CD4-positive, alpha-beta T cell treated with Interleukin-15 for 4 hours (primary cell): ENCODE results near the gene PPP2R1B.

Experiments
- DNase-seq: peaks from one replicate; pipeline ENCODE4 v3.0.0-alpha.2; 2020; ENCODE audit warnings: low spot score

Gene PPP2R1B

DNA sequence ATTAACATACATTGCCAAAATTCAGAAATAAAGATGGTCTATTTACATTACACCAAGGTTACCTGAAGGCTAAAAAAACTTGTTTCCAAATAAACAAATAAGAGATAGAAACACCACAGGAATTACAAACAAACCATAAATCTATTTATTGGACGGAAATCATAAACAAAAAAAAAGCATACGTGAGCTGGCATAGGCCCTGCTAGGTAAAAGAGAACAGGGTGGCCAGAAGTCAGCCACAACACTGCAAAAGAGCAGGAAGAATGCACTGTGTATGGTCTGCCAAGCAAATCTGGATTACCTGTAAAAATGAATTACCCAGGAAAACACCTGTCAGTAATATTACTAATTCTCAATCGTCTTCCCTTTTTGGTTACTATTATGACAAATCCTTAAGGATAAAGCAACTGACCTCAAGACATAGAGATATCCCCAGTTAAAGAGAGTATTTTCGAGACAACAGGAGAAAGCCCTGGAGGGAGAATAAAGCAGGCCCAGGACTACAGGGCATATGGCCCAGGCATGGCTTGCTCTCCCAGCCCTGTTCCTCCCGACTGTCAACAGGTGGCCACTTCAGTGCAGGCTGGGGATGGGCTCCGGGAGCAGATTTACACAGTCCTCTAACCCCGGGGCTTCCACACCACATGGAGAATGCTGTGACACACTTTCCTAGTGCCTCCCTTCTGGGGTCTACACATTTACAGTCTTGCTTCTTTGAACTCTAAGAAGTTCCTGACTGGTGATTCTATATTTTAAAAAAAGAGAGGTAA is 18.0 kb downstream of the PPP2R1B start:
- DNase-seq: no peak

DNA sequence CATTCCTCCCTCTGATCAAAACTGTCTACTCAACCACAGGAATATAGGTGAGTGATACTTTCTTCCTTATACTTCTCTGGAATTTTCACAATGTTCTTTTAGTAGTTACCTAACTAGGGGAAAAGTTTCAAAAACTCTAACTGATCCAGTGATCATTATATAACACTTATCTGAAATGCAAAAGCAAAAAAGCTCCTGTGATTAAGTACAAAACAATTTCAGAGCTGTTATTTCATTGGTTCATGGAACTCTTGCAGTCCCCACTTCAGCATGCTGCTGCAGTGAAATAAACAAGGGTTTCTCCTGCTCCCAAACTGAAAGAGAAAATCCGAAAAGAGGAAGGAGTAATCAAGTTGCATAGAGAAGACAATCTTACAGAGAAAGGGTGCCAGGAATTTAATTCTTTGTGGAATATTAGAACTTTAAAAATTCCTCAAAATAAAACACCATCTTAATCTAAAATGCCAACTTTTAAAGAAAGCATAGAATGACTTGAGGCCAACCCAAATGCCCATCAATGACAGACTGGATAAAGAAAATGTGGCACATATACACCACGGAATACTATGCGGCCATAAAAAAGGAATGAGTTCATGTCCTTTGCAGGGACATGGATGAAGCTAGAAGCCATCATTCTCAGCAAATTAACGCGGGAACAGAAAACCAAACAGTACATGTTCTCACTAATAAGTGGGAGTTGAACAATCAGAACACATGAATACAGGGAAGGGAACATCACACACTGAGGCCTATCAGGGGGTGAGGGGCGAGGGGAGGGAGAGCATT is 20.3 kb downstream of the PPP2R1B start:
- no peak for DNase-seq

DNA sequence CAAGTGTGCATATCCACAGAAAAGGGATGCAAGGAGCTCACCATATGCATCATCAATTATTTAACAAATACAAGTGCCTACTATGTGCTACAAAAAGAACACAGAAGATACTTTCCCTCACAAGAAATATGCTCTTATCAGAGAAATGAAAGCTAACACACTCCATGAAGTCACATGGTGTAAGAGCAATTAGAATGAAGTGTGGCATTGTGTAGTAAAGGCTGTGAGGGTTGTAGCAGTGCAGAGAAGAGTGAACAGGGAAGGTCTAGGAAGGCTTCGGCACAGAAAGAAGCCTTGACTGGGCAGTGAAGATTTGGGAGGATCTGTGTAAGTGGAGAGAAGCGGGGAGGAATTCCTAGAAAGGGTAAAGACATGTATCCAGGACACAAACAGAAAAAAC is 22.5 kb downstream of the PPP2R1B start:
- DNase-seq: no peak

DNA sequence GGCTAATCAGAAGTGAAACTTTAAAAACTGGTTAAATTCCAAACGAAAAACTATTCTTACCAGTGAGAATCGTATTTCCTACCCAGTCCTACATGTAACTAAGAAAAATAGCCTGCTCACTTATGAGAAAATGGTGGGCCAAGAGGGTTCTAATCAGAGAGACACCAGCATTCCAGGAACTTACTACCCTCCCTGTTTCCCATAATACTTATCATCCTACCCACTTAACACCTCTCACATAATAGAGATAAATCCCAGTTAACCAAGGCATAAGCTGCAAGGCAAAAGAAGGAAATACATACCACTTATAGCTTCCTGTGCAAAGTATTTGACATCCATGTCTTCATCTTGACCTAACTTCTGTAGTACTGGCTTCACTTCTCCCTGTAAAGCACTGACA is 24.4 kb downstream of the PPP2R1B start:
- DNase-seq: no peak

DNA sequence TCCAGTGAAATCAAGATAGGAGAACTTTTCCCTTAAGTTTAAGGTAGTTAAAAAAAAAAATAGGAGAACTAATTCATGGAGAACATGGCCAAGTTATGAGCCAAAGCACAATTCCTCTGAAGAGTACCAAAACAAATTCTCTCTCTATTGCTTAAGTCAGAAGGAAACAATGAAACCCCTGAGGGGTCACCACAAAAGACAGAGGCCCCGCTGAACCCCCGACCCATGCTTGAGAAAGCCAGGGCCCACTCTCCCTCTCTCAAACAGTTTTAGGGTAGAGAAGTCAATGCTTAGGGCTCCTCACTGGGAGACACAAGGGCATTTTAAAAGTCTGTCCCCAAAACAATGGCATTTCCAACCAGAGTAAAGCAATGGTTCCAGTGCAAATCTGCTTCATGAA is 26.9 kb downstream of the PPP2R1B start:
- no peak for DNase-seq

DNA sequence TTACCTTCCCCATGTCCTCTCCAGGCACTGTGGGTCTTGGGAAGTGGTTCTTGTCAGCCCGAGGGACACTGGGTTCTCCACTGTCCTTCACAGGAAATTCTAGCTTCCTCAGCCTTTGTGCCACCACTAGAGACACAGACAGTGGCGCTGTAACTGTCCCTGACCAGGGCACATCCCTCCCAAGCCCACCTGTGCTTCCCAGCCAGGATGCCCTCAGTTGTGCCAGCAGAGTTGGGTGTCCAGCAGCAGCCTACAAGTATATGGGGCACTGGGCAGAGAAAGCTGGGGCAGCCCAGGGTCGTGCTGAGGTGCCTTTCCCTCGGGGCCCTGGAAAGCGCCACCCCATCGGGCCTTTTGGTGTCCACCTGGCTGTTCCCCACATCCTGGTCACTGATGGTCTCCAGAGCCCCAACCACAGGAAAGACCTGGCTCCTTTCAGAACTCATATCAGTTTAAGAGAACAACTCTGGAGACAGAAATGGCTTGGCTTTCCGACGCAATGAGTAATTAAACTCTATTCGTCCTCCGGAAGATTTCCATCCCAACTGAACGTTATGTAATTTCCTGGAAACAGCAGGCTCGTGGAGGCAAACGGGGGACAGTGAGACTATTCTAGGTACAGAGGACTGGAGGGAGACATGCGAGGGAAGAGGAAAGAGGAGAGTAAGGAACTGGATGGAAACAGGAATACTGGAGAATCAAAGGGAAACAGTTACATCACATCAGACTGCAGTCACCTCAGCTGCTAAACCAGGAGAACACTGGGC is 28.6 kb downstream of the PPP2R1B start:
- DNase-seq: no peak

DNA sequence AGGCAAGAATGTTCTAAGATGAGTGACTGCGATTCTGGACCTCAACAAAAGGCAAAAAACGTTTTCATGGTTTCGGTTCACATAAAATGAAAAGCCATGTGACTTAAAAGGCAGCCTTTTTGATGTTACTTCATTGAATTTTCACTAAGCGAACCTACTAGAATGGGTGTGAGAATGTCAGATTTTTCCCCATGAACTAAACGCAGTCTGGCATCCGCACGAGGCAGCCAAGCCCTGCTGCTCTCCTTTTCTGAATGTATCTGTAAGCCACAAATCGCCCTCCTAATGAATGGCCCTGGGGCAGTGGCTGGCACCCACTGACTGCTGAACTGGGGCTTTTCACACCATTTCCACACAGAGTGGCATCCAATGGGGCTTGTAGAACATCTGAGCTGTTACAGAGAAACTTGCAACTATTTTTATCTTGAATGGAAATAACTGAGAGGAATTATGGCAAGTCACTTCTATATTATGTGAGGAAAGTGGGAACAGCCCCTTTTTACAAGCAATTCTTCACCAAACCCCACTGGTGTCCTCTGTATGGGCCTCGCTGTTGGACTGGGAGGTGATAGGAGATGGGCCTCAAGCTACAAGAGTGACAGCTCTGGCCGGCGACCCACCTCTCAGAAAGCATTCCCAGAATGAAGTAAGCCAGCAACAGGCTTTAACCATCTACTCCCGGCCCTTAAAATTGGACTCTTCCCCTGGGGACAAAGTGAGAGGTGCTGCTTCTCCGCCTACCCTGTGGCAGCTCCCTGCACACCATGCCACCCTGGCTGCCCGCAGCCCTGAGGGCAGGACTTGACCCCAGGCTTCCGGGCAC is 29.4 kb downstream of the PPP2R1B start:
- no peak for DNase-seq

DNA sequence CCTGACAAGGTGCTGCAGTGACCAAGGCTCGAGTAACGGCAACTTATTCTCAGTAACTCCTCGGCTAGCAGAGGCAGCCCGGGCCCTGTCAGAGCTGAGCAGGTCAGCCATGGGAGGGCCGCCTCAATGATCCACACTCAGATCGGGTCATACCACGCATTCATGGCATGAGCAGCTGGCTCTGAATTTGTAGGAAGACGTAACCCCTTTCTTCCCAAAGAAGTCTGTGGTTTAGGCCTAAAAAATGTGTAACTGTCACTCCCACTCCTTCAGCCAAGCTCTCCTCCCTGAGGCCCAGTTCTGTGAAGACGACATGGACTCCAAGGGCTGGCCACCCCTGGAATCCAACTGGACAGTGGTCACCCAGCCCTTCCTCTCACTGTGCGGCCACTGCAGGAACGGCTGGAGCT is 30.0 kb downstream of the PPP2R1B start:
- DNase-seq: no peak

DNA sequence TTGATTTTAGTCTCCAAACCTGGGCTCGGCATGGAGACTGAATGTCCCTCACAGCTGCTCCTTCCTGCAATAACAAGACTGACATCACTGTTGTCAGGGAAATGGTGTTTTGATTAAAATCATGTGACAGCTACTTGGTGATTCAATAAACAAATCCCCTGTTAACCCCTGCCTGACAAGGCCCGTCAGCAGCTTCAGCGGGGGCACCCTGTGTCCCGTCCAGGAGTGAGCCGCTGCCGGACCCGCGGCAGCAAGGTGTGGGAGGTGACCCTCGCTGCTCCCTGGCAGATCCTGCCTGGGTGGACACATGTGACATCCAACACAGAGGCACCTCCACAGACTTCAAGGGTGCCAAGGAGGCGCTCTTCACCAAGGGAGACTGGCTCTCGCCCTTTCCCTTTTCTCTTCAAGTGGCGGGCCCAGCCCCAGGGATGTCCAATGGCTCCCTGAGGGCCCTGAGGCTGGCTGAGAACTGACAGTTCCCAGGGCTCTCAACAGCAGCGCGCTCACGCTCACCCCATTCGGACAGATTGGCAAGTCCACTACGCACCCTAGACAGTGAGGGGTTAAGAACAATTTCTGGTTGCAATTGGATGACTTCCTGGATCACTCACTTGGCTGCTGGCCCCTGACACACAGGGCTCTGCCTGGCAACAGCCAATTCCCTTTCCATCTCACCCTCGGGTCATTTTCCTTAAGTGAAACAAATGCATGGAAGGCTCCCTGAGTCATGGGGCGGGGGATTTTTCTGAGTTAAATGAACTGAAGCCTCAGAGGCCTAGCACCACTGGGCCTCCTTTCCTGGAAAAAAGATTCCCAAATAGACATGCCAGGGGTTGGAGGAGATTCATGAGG is 30.7 kb downstream of the PPP2R1B start:
- DNase-seq: no peak

DNA sequence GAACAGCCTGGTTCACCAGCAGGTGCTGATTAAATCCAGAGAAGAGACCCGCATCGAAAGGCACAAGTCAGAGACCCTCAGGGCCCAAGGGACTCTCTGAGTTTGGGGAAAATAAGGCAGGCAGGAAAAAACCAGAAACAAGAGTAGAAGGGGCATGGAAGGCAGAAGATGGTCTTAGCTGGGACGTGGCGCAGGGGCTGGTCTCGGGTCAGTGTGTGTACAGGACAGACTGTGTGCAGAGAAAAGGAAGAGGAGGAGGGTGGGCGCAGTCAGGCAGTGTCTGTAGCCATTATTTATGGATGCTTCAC is 31.3 kb downstream of the PPP2R1B start:
- no peak for DNase-seq

DNA sequence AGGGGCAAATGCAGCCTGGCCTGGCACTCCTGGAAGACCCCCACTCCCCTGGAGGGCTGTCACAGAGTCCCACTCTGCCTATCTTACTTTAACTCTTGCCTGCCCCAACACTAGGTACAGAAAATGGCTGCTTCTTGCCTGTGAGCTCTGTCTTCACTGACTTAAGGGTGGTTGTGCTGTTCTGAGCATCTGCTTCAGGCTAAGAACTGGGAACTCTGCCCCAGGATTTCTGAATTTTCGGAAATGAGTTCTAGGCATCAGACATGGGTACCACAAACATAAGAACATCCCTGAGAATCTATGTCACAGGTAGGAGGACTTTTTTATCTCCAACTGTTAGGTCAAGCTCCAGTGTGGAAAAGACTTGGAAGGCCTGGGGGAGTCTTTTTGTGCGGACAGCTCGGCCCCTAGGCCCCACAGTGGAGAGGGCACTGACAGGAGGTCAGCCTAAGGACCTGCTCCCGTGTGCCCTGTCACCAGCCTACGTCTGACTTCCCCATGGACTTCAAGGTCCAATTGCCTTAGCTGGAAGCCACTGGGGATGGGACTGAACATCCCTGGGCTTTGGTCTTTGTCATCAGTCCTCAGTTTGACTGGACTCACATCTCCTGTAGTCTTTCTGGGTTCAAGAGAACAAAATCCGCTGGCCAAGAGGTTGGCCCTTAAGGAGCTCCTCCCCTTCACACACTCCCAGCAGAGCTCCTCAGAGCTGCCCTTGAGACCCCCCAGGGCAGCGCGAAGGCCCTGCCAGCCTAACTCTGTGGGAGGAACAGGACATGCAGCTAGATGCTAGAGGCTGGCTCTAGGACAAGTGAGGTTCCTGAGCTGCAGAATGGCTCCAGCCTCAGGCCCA is 31.9 kb downstream of the PPP2R1B start:
- no peak for DNase-seq

DNA sequence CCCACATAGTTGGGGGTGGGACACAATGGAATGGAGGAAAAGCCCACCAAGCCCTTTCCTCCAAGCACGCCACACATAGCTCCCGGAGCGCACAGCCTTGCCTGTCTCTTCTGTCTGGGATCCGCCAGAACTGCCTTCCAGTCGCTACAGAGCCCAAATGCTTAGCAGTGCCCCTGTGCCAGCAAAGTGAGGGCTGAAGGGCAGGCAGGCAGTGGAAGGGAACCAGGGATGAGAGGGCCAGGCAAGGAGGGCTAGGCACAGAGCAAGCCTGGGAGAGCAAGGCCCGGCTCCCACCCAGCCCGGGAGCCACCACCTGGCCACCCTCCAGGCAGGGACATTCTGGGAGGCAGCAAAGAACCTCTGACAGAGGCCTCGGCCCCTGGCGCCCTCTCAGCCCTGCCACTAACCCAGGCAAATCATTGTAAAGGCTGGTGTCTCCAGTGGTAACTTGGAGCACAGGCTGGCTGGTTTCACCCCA is 32.5 kb downstream of the PPP2R1B start:
- no peak for DNase-seq

DNA sequence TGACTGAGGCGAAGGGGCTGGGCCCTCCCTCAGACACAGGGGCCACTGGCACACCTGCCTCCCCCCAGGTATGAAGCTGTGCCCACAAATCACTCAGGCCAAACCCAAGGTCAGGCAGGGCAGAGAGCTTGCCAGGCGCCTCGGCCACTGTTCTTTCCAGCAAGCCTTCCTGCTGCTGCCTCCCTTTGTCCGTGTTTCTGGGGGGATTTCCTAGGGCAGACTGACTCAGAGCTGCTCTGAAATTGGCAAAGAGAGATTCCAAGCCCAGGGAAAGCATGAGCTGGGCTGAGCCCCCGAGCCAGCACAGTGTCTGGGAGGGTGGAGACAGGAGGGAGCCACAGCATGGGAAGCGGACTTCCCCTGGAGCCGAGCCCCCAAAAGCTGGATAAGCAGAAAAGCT is 33.2 kb downstream of the PPP2R1B start:
- DNase-seq: no peak

DNA sequence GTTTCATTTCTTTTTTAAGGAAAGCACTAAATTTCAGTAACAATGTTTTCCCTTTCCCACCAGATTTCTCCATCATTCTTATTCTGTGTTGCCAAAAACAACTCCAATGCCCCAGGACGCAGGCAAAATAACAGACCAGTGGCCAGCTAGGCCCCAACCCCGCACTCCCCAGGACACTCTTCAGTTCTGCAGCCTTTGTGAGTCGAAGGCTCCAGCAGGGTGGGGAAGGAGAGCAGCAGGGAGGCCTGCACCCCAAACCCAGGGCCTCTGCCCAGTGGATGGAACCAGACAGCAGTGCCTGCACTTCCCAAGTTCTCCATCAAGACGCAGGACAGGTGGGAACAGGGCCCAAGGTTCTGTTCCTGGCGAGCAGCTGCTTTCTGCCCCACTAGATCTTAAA is 34.4 kb downstream of the PPP2R1B start:
- no peak for DNase-seq

DNA sequence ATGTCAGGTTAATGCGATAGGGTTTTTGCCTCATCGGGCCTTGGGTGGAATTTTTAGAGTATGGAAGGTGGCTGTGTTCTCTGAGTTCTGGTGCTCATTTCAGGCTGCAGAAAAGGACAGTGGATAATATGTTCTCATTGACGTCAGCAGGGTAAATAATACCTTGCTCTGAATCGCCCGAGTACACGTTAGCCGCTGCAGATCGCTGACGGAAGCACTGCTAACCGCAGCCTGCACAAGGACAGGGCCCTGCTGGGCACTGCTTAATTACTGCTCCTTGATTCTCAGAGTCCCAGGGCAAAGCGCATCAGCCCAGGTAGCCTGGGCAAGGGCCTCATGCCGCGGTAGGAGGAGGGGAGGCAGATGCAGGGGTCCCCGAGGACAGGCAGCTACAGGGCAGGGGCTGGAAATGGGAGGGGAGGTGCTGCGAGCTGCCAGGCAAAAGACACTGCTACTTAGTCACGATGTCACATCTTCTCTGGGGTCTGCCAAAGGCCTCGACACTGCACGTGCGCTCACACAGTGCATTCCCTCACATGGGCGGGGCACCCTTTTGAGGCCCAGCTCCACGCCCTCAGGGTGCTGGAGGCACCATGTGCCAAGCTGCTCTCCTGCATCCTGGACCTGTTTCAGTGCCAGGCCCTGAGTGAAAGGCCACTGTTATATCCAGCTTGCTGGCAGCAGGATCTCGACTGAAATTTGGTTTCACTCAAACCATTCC is 35.2 kb downstream of the PPP2R1B start:
- DNase-seq: no peak

DNA sequence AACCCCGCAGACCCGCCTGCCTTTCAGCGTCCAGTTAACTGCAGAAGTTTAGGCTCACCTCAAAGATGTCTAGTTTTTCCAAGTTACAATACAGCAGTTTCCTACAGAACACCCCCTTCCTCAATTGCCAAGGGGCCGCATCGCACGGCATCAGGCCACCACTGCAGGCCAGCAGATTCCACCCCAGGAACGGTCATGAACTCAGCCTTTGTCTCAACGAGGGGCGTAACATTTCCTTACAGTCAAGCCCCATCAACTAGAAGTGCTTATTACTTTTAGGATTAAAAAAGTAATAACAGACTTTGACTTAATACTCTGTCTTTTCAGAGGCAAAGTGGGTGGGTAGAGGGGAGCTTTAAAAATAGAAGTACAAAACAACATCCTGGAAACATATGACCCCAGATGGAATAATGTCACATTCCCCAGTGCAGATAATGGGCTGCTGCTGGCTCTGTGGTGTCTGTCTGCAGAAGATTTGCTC is 36.3 kb downstream of the PPP2R1B start:
- DNase-seq: no peak

DNA sequence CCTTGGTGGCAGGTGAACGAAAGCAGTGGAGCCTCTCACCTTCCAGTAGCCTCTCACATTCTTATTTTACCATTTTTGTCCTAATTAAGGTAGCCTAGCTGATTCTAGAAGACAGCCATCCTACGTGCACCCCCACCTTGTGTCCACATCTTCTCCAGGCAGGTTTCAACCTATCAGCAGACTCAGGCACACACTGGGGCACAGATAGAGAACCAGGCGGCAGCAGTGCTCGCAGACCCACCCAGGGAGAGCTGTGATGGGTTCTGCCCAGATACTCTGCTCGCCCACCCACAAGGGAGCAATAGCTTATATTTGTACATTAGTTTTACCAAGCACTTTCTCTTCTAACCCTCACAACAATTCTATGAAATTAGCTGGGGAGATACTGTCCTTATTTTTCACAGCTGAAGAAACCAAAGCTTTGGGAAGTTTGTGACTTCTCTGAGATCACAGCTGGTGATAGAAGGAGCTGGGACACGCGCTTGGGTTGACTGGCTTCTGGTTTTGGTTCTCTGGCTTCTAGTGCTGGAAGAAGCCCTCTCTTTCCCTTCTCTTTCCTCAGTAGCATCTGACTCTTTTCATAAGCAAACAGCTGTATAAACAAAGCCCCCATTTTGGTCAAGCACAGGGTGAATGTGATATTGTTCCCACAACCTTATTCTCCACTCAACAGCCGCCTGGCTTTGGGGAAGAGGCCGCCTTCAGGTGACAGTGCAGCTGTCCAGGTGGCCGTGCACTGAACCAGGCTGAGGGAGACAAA is 36.9 kb downstream of the PPP2R1B start:
- no peak for DNase-seq

DNA sequence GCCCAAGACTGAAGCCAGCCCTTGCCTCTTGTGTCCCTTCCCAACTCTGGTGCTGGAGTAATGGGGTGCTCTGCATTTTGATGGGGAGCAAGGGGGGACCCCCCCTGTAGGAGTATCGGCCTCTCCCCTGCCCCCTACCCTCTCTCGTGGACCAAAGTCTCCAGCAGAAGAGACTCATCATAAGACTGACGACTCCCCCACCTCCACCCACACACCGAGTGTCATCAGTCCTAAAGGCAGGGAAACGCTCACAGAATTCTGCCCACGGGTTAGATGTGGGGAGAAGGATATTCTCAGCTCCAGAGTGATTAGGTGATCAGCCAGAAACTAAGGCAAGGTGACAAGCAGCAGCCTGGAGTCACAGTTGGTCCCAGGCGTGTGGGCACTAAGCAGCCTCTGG is 38.8 kb downstream of the PPP2R1B start:
- DNase-seq: no peak

DNA sequence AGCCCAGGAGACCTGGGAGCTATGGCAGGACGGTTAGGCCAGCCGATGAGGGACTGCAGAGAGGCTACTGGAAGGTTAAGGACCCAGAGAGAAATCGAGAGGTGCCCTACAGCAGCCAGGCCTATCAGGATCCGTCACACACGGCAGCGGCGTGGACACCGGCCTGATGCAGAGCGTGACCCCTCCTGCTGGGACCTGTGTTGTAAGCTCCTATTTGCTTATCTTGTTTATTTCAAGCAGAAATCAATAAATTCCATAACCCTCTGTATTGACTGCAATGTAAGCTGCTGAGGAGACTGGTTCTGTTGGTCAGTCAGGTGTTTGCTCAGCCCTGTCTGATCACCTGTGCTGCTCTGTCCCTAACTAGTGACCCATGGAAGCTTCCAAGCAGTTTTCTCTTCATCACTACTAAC is 39.9 kb downstream of the PPP2R1B start:
- DNase-seq: no peak
